RKO (cell line): ENCODE results near the gene CNTFR.

ENCODE experiments used
- DNase-seq: peaks from one replicate; pipeline ENCODE4 v3.0.0-alpha.2; 2016; ENCODE audit warnings: low spot score

The CNTFR gene

GRCh38 chr9:34620061-34620994, 30.8 kb upstream of the CNTFR start, which contains the start of gene DCTN3:
TSS of gene DCTN3 (minus strand) at chr9:34620495. CDS start at chr9:34620464, 31 bp downstream.
- DNase-seq = peak; percentile 97

GRCh38 chr9:34615132-34615531, 25.6 kb upstream of the CNTFR start:
- DNase-seq = no peak

GRCh38 chr9:34612788-34613390, 23.4 kb upstream of the CNTFR start:
- peak; percentile 87 for DNase-seq

GRCh38 chr9:34611811-34612787, 22.6 kb upstream of the CNTFR start, which contains the start of gene RPP25L:
TSS of gene RPP25L (minus strand) at chr9:34612097. CDS start at chr9:34611296, 801 bp downstream.
- peak; percentile 86 for DNase-seq

- no peak for DNase-seq
Measured at GRCh38 chr9:34611251-34611810, 21.8 kb upstream of the CNTFR start.

GRCh38 chr9:34610434-34611206, 21.1 kb upstream of the CNTFR start:
- no peak for DNase-seq

GRCh38 chr9:34607331-34607730, 17.8 kb upstream of the CNTFR start:
- DNase-seq = no peak

GRCh38 chr9:34606905-34607304, 17.4 kb upstream of the CNTFR start:
- DNase-seq = no peak

- no peak for DNase-seq
Measured at GRCh38 chr9:34606190-34606589, 16.7 kb upstream of the CNTFR start.

- DNase-seq = peak; percentile 68
Measured at GRCh38 chr9:34603610-34604231, 14.2 kb upstream of the CNTFR start.

- no peak for DNase-seq
Measured at GRCh38 chr9:34601937-34602573, 12.5 kb upstream of the CNTFR start.

- DNase-seq = no peak
Measured at GRCh38 chr9:34600908-34601307, 11.4 kb upstream of the CNTFR start.

GRCh38 chr9:34599546-34599945, 10.0 kb upstream of the CNTFR start:
- no peak for DNase-seq

GRCh38 chr9:34594177-34594576, 4.7 kb upstream of the CNTFR start:
- no peak for DNase-seq

- no peak for DNase-seq
Measured at GRCh38 chr9:34592895-34593601, 3.5 kb upstream of the CNTFR start.

- DNase-seq = no peak
Measured at GRCh38 chr9:34591917-34592866, 2.7 kb upstream of the CNTFR start.

GRCh38 chr9:34591248-34591916, 1.9 kb upstream of the CNTFR start:
- peak; percentile 67 for DNase-seq
